IPS-18a (cell line): ENCODE data around the gene ITGB1.
"Not testable (repeated sequence)": the region's sequence is repeated elsewhere in the genome, so short reads cannot be mapped to it uniquely, and the experiment has no call there.

ENCODE experiments used
- H3K27ac ChIP-seq: one replicate; pipeline ENCODE4 v1.5.1; 2013; ENCODE audit warnings: low read length
- H3K27me3 ChIP-seq: one replicate; pipeline ENCODE4 v1.6.1; 2013; ENCODE audit warnings: mild to moderate bottlenecking, low read length; ENCODE audit not compliant: control insufficient read depth, insufficient read depth
- H3K36me3 ChIP-seq: one replicate; pipeline ENCODE4 v1.6.1; 2013; ENCODE audit warnings: low read depth, low read length; ENCODE audit not compliant: control insufficient read depth
- H3K4me1 ChIP-seq: one replicate; pipeline ENCODE4 v1.6.1; 2013; ENCODE audit warnings: low read depth, low read length; ENCODE audit not compliant: control insufficient read depth
- H3K4me3 ChIP-seq: one replicate; pipeline ENCODE4 v1.5.1; 2013; ENCODE audit warnings: low read length
- H3K9ac ChIP-seq: one replicate; pipeline ENCODE4 v1.6.1; 2013; ENCODE audit warnings: mild to moderate bottlenecking, low read length, moderate library complexity
- H3K9me3 ChIP-seq: one replicate; pipeline ENCODE4 v1.6.1; 2013; ENCODE audit warnings: low read depth, low read length; ENCODE audit not compliant: control insufficient read depth

The ITGB1 gene

DNA sequence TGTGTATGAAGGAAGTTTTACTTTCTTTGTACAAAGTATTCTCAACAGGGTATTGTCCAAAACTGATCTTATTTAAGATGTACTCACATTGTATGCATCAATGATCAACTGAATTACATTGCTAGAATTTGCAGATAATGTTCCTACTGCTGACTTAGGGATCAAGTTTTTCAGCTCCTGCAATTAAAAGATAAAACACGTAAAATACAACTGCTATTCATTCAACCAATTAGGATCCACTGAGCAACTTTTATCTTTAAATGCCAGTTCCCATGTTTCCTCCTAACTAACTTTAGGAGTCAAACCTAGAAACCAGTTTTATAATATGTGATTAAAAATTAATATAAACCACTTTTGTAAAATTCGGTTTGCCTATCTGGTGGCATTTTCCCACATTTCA, 35.9 kb downstream of the ITGB1 start:
- peaks cover 84% of the 10 kb centered on the region for H3K36me3 ChIP-seq
- H3K9ac ChIP-seq = no peak overlapping the region

DNA sequence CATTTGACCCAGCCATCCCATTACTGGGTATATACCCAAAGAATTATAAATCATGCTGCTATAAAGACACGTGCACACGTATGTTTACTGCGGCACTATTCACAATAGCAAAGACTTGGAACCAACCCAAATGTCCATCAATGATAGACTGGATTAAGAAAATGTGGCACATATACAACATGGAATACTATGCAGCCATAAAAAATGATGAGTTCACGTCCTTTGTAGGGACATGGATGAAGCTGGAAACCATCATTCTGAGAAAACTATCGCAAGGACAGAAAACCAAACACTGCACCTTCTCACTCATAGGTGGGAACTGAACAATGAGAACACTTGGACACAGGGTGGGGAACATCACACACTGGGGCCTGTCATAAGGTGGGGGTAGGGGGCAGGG, 40.2 kb downstream of the ITGB1 start:
- peaks cover 43% of the 10 kb centered on the region for H3K36me3 ChIP-seq
- H3K9me3 ChIP-seq = not testable (repeated sequence)

More for the DNA sequence above, 35.9 kb downstream of the ITGB1 start:
- Histone ChIP-seq H3K27me3 (no peaks in the 10 kb centered on the region), H3K4me1 (no peaks in the 10 kb centered on the region), H3K9me3 (no peaks in the 10 kb centered on the region), H3K4me3 (no peak overlapping the region), H3K27ac (no peak overlapping the region)

DNA sequence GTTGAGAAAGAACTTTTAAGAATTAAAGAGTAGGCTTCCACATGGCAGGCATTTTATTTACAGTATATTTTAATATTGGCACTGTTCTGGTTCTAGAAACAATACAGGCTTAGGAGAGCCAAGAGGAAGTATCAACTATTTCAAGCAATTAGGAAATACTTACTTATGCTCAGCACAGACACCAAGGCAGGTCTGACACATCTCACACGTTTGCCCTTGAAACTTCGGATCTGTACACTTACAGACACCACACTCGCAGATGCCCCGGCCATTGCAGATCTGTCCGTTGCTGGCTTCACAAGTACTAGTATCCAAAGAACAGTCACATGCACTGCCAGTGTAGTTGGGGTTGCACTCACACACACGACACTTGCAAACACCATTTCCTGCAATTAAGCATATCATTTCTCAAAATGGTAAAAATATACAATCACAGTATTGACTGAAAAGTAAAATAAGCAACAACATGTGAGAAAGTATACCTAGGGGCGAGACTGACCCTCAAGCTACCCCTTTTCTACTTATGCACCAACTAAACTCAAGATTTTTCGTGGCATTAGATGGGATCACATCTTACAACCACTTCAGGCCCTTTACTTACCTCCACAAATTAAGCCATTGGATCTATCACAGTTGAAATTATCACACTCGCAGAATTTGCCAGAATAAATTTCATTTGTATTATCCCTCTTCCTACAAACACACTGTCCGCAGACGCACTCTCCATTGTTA, 46.6 kb downstream of the ITGB1 start:
- peaks cover 46% of the 10 kb centered on the region for H3K36me3 ChIP-seq

More for the DNA sequence above, 40.2 kb downstream of the ITGB1 start:
- H3K4me1 ChIP-seq, H3K27me3 ChIP-seq, H3K27ac ChIP-seq, H3K4me3 ChIP-seq, H3K9ac ChIP-seq: not testable (repeated sequence)

DNA sequence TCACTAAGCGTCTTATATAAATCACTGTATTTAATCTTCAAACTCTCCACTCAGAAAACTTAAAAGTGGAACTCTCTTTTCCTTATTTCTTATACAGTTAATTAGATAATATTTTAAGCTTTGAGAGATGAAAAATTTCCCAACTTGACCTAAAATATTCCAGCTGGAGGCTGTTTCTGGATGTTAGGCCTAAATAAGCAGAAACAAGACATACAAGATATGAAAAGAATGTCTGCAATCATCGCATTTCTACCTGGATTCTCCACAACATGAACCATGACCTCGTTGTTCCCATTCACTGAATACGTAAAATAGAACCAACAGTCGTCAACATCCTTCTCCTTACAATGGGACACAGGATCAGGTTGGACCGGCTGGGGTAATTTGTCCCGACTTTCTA, 48.1 kb downstream of the ITGB1 start:
- not testable (repeated sequence) for H3K9me3 ChIP-seq, H3K27ac ChIP-seq, H3K9ac ChIP-seq, H3K27me3 ChIP-seq, H3K4me1 ChIP-seq, H3K4me3 ChIP-seq
- H3K36me3 ChIP-seq = peaks cover 51% of the 10 kb centered on the region

More for the DNA sequence above, 46.6 kb downstream of the ITGB1 start:
- Histone ChIP-seq H3K27me3 (no peaks in the 10 kb centered on the region), H3K4me3 (no peak overlapping the region), H3K27ac (no peak overlapping the region), H3K4me1 (no peaks in the 10 kb centered on the region), H3K9ac (no peak overlapping the region), H3K9me3 (no peaks in the 10 kb centered on the region)

DNA sequence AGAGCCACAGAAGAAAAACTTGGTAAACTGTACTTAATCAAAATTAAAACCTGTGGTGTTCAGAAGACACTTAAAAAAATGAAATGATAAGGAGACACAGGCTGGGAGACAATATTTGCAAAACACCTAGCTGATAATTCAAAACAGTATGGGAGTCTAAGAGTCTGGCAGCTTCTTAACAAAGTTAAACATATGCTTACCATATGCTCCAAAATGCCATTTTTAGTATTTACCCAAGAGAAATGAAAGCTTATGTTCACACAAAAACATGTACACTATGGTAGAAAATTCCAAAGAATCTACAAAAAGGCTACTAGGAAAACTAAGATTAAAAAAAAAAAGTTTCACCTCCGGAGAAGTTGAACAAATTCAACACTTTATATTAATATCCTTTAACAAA, 48.6 kb downstream of the ITGB1 start:
- H3K9me3 ChIP-seq = no peaks in the 10 kb centered on the region
- peaks cover 52% of the 10 kb centered on the region for H3K36me3 ChIP-seq
- H3K27me3 ChIP-seq = no peaks in the 10 kb centered on the region
- no peaks in the 10 kb centered on the region for H3K4me1 ChIP-seq
- no peak overlapping the region for H3K9ac ChIP-seq
- no peak overlapping the region for H3K4me3 ChIP-seq
- H3K27ac ChIP-seq = no peak overlapping the region

DNA sequence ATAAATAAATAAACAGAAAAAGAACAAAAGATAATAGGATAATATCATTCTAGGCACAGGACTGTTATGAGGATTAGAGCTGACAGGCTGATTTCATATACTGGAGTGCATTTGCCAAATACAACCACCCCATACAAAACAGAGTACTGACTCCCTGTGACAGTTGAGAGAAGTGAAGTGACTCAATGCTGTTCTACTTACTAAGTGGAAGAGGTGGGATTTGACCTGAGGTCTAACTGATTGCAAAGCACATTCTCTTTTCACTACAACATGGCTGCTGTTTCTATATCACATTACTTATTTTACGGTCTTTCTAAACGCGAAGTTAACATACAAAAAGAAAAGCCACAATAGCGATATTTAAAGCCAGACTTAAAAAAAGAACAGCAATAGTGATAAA, 51.4 kb downstream of the ITGB1 start:
- Histone ChIP-seq H3K4me1 (no peaks in the 10 kb centered on the region), H3K27me3 (no peaks in the 10 kb centered on the region), H3K4me3 (no peak overlapping the region), H3K27ac (no peak overlapping the region), H3K9ac (no peak overlapping the region), H3K9me3 (no peaks in the 10 kb centered on the region), H3K36me3 (peaks cover 58% of the 10 kb centered on the region)

DNA sequence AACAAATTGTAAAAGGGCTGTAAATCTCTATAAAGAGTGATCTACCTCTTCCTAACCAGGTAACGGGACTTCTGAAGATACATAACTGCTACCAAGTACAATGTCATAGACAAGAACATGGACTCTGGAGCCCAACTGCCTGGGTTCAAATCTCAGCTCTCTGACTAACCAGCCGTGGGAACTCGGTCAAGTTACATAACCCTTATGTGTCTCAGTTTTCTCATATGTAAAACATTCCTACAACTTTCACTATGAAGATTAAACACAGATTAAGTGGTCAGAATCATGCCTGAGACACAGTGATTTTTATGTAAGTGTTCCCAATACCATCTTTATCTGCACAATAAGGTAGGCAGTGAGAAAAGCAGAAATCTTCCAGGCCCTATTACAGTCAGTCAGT, 52.6 kb downstream of the ITGB1 start:
- no peak overlapping the region for H3K27ac ChIP-seq
- no peak overlapping the region for H3K4me3 ChIP-seq
- H3K27me3 ChIP-seq = no peaks in the 10 kb centered on the region
- no peak overlapping the region for H3K9ac ChIP-seq
- H3K36me3 ChIP-seq = peaks cover 52% of the 10 kb centered on the region
- H3K4me1 ChIP-seq = no peaks in the 10 kb centered on the region
- no peaks in the 10 kb centered on the region for H3K9me3 ChIP-seq

DNA sequence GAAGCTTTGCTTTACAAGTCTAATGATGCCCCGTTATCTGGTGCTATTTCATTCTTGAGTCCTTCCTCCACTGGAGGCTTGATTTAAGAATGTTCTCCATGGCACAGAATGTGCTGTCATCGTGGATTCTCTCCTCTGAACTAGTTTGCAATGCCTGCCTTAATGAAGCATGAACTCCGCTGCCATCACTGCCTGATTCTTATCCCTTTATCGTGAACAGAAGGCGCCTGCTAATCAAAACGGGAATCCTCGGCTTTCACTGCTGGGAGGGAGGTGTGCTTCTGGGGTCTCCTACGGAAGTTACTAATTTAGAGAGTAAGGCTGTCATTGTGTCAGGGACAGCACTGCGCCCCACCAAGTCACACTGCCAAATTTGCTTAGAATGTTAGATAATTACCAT, 56.2 kb downstream of the ITGB1 start:
- Histone ChIP-seq H3K9ac (no peak overlapping the region), H3K4me3 (no peak overlapping the region), H3K27me3 (no peaks in the 10 kb centered on the region), H3K27ac (no peak overlapping the region), H3K36me3 (peaks cover 33% of the 10 kb centered on the region), H3K9me3 (no peaks in the 10 kb centered on the region), H3K4me1 (no peaks in the 10 kb centered on the region)

DNA sequence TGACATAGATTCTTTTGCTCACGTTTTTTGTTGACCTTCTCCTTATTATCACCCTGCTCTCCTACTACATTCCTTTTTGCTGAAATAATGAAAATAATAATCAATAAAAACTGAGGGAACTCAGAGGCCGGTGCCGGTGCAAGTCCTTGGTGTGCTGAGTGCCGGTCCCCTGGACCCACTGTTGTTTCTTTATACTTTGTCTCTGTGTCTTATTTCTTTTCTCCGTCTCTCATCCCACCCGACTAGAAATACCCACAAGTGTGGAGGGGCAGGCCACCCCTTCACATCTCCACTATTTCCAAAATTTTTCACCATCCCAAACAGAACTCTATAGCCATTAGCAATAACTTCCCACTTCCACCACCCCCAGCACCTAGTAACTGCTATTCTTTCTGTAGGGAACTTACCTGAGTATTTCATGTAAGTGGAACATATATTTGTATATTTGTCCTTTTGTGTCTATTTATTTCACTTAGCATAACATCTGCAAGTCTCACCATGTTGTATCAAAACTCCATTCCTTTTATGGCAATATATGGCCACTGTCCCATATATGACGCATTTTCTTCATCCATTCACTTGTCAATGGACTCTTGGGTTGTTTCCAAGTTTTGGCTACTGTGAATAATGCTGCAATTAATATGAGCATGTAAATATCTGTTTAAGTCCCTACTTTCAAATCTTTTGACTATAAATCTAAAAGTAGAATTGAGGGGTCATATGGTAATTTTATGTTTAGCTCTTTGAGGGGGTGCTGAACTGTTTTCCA, 62.6 kb downstream of the ITGB1 start:
- not testable (repeated sequence) for H3K27ac ChIP-seq, H3K27me3 ChIP-seq, H3K9ac ChIP-seq, H3K4me1 ChIP-seq, H3K4me3 ChIP-seq, H3K9me3 ChIP-seq
- H3K36me3 ChIP-seq = peaks cover 27% of the 10 kb centered on the region

DNA sequence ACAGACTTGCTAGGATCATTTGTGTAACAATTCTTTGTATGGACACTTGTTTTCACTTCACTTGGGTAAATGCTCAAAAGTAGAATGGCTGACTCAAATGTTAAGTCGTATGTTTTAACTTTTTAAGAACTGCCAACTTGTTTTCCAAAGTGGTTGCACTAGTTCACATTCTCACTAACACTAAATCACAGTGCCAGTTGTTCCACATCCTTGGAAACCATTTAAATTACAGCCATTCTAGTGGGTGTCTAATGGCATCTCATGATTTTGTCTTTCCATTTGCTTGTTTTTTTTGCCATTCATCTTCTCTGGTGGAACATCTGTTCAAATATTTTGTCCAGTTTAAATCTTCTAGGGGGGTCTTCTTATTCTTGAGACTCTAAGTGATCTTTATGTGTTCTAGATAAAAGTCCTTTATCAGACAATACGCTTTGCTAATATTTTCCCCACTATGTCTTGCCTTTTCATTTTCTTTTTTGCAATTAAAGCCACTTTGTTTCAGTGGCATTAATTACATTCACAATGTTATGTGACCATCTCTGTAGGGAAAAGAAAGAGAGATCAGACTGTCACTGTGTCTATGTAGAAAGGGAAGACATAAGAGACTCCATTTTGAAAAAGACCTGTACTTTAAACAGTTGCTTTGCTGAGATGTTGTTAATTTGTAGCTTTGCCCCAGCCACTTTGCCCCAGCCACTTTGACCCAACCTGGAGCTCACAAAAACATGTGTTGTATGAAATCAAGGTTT, 63.9 kb downstream of the ITGB1 start:
- H3K9me3 ChIP-seq = no peaks in the 10 kb centered on the region
- no peaks in the 10 kb centered on the region for H3K27me3 ChIP-seq
- no peaks in the 10 kb centered on the region for H3K4me1 ChIP-seq
- no peak overlapping the region for H3K27ac ChIP-seq
- H3K4me3 ChIP-seq = no peak overlapping the region
- peaks cover 20% of the 10 kb centered on the region for H3K36me3 ChIP-seq
- no peak overlapping the region for H3K9ac ChIP-seq

DNA sequence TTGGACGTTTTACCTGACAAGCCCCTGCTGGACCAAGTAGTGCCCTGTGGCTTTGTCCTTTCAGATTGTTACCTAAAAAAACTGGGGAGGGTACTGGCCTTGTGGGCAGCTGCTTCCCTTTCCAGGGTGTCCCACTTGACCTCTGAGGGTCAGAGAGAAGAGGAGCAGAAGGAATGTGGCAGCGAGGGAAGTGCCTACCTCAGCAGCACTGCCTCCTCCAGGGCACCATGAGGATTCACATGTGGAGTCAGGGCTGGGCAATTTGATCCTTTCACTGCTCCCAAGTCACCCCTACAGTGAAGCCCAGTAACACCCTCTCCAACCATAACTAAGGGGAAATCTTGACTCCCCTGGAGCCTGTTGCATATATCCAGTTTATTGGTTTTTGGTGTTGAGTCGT, 64.6 kb downstream of the ITGB1 start:
- peaks cover 16% of the 10 kb centered on the region for H3K36me3 ChIP-seq
- no peaks in the 10 kb centered on the region for H3K9me3 ChIP-seq
- H3K27ac ChIP-seq = no peak overlapping the region
- no peak overlapping the region for H3K9ac ChIP-seq
- no peaks in the 10 kb centered on the region for H3K4me1 ChIP-seq
- H3K27me3 ChIP-seq = no peaks in the 10 kb centered on the region
- no peak overlapping the region for H3K4me3 ChIP-seq
